ENCODE measurements around the gene TTC38.

TTC38 gene

GRCh38 chr22:46340676-46341075 lies 72.9 kb downstream of the TTC38 start:
- DNase-seq (ENCODE audit: low read depth, low spot score) = no peak
- ChIA-PET POLR2A (no interaction called here), CTCF (interaction anchor here (0.9 to 2.5 kb wide), 3 partner anchors 16 to 202 kb away, joined by 3 to 10 read pairs (median 4); no protein-coding TSS in a partner anchor)
- TF ChIP-seq, protein P1, sequence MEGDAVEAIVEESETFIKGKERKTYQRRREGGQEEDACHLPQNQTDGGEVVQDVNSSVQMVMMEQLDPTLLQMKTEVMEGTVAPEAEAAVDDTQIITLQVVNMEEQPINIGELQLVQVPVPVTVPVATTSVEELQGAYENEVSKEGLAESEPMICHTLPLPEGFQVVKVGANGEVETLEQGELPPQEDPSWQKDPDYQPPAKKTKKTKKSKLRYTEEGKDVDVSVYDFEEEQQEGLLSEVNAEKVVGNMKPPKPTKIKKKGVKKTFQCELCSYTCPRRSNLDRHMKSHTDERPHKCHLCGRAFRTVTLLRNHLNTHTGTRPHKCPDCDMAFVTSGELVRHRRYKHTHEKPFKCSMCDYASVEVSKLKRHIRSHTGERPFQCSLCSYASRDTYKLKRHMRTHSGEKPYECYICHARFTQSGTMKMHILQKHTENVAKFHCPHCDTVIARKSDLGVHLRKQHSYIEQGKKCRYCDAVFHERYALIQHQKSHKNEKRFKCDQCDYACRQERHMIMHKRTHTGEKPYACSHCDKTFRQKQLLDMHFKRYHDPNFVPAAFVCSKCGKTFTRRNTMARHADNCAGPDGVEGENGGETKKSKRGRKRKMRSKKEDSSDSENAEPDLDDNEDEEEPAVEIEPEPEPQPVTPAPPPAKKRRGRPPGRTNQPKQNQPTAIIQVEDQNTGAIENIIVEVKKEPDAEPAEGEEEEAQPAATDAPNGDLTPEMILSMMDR (IDR thresholded peaks at IDR 0.05; ENCODE audit: insufficient read depth, low read length, missing control alignments) = no peak
- H3K4me3 ChIP-seq (ENCODE audit: low read depth, low read length) = no peak overlapping the region

Measured in AG04449 (cell line).